GM12878 (cell line): ENCODE data around the gene AGBL4. TPM values are rescaled to one million over a fixed set of nuclear protein-coding genes. Genes with fewer than 3 reads are reported as not detected.

Source experiments
- ATAC-seq: fragments of 200-7000 bp; cut with Tn5 transposase; 3 replicates; pipeline ENCODE4 v1.9.1; 2020; ENCODE audit warnings: mild to moderate bottlenecking, moderate library complexity
- BruUV-seq: library from RNA; stranded (reverse); fragments of 400-500 nt; replicated peaks from 2 replicates; lab custom pipeline; 2021; lab: Mats Ljungman, UMichigan
- CTCF ChIA-PET: fragments of 300-600 bp; sonication (Branson Sonifier 250); formaldehyde crosslinking; extraction: SDS; loops from one replicate; lab custom pipeline; 2021; ENCODE audit warnings: inconsistent platforms; lab: Yijun Ruan, JAX
- POLR2A ChIA-PET: fragments of 350-600 bp; formaldehyde crosslinking; extraction: SDS; loops from one replicate; lab custom pipeline; 2021; ENCODE audit warnings: inconsistent platforms; lab: Charles Lee
- RAD21 ChIA-PET: fragments of 300-600 bp; sonication (Branson Sonifier 250); formaldehyde crosslinking; loops from one replicate; lab custom pipeline; 2023; ENCODE audit warnings: antibody characterized with exemption; ENCODE audit not compliant: unreplicated experiment; lab: Charles Lee
- SMC1A ChIA-PET: fragments of 300-600 bp; sonication (Branson Sonifier 250); formaldehyde crosslinking; loops from one replicate; lab custom pipeline; 2023; ENCODE audit not compliant: unreplicated experiment, uncharacterized antibody; lab: Charles Lee
- DNase-seq: peaks from one replicate; pipeline ENCODE4 v3.0.0-alpha.2; 2011; ENCODE audit warnings: low read depth, low spot score
- FAIRE-seq: peaks from 3 replicates; lab custom pipeline; 2011; peaks lifted over from hg19 to GRCh38; lab: Jason Lieb, UNC
- H2AFZ ChIP-seq: 2 replicates; pipeline ENCODE4 v1.6.0; 2011; ENCODE audit warnings: low read depth, low read length, control low read depth; ENCODE audit not compliant: control insufficient read depth
- H3K27ac ChIP-seq: 2 replicates; pipeline ENCODE4 v1.5.1; 2011; ENCODE audit warnings: control low read depth; ENCODE audit not compliant: control insufficient read depth, insufficient read depth
- H3K27me3 ChIP-seq, 2 experiments: replicated peaks in 1 of 2; 2 replicates each; pipeline versions ENCODE4 v1.6.0 to v1.6.1; 2011; ENCODE audit warnings: low read length in 1 of 2; ENCODE audit not compliant: control insufficient read depth in 2 of 2, insufficient read depth in 2 of 2
- H3K36me3 ChIP-seq, 2 experiments: 2 replicates each; pipeline ENCODE4 v1.5.1; 2011; ENCODE audit warnings: low read length in 1 of 2; ENCODE audit not compliant: control insufficient read depth in 2 of 2, insufficient read depth in 2 of 2
- H3K4me1 ChIP-seq: 2 replicates; pipeline ENCODE4 v1.6.1; 2011; ENCODE audit warnings: mild to moderate bottlenecking, low read length, moderate library complexity, mixed read lengths; ENCODE audit not compliant: control insufficient read depth, insufficient read depth
- H3K4me2 ChIP-seq: 2 replicates; pipeline ENCODE4 v1.6.0; 2011; ENCODE audit warnings: control low read depth; ENCODE audit not compliant: control insufficient read depth, insufficient read depth
- H3K4me3 ChIP-seq: fragments of 200-600 bp; sonication (generic); 2 replicates; pipeline ENCODE4 v1.5.1; 2016
- H3K79me2 ChIP-seq: 2 replicates; pipeline ENCODE4 v1.6.0; 2011; ENCODE audit warnings: low read length; ENCODE audit not compliant: control insufficient read depth, insufficient read depth
- H3K9ac ChIP-seq: 2 replicates; pipeline ENCODE4 v1.8.0; 2011; ENCODE audit warnings: low read length, control low read depth, mixed read lengths; ENCODE audit not compliant: control insufficient read depth, insufficient read depth
- H3K9me3 ChIP-seq: replicated peaks from 3 replicates; pipeline ENCODE4 v1.5.1; 2011; ENCODE audit warnings: mild to moderate bottlenecking, low read length; ENCODE audit not compliant: control insufficient read depth, insufficient read depth
- H4K20me1 ChIP-seq: 2 replicates; pipeline ENCODE4 v1.6.0; 2011; ENCODE audit not compliant: control insufficient read depth, insufficient read depth
- HDAC6 ChIP-seq: fragments of 200-600 bp; sonication (generic); IDR thresholded peaks from one replicate; pipeline ENCODE4 v1.8.0; 2017; ENCODE audit warnings: antibody characterized with exemption; ENCODE audit not compliant: unreplicated experiment
- NR2C1 ChIP-seq: fragments of 450-650 bp; IDR thresholded peaks from 2 replicates; pipeline ENCODE4 v1.6.1; 2017; ENCODE audit warnings: antibody characterized with exemption, mild to moderate bottlenecking, moderate library complexity
- NRF1 ChIP-seq: conservative IDR thresholded peaks from 2 replicates; pipeline ENCODE4 v1.6.1; 2011; ENCODE audit warnings: mild to moderate bottlenecking, low read depth, low read length, improper control_type of control experiment
- POLR2AphosphoS2 ChIP-seq: IDR thresholded peaks from 2 replicates; pipeline ENCODE4 v1.6.1; 2011; ENCODE audit warnings: low read depth, mild to moderate bottlenecking, low read length, improper control_type of control experiment, moderate library complexity
- RUNX3 ChIP-seq: IDR thresholded peaks from 2 replicates; pipeline ENCODE4 v1.6.1; 2012; ENCODE audit warnings: low read length, inconsistent platforms
- TAF1 ChIP-seq: IDR thresholded peaks from 2 replicates; pipeline ENCODE4 v1.6.1; 2011; ENCODE audit warnings: mild to moderate bottlenecking, low read depth, low read length, borderline replicate concordance
- ZZZ3 ChIP-seq: IDR thresholded peaks from 2 replicates; pipeline ENCODE4 v1.6.1; 2011; ENCODE audit warnings: low read depth; ENCODE audit not compliant: control insufficient read depth, insufficient read length
- WGBS: methylation state at CpG from one replicate; pipeline ENCODE4 v1.1.6; 2016; ENCODE audit warnings: low lambda C conversion rate; ENCODE audit not compliant: insufficient replicate concordance, insufficient coverage; ENCODE audit errors: missing lambda C conversion rate; 5-methylcytosine and 5-hydroxymethylcytosine counted together
- in situ Hi-C: fragments of 300-500 bp; cut with MboI; formaldehyde crosslinking; loops from 9 replicates; pipeline ENCODE4 v1.14.3; 2018; ENCODE audit warnings: mixed read lengths
- intact Hi-C: fragments of 100-400 bp; cut with micrococcal nuclease; formaldehyde crosslinking; loops from one replicate; pipeline ENCODE4 v1.14.2; 2022; ENCODE audit not compliant: unreplicated experiment
- polyA plus RNA-seq, 11 experiments: library from polyadenylated mRNA; depleted of rRNA in 4 of 11; unstranded in 6 of 11; stranded (reverse) in 5 of 11; fragments of >200 nt; fragmentation: Nextera tagmentation in 4 of 11; fragmentation: Illumina TruSeq in 1 of 11; extraction: Ambion mirVana in 4 of 11; extraction: Trizol in 1 of 11; gene quantifications; 1 replicate in 1 of 11; 2 replicates in 10 of 11; pipeline versions ENCODE4 v1.2.1 to v1.2.3, GENCODE V29; 2011 to 2016; ENCODE audit warnings: inconsistent platforms in 2 of 11, missing spikeins in 2 of 11, low read depth in 1 of 11
- total RNA-seq, 4 experiments: library from RNA; depleted of rRNA in 3 of 4; stranded (reverse); fragments of >200 nt in 3 of 4; fragmentation: Illumina TruSeq in 1 of 4; extraction: Trizol in 1 of 4; gene quantifications; 2 replicates each; pipeline versions ENCODE4 v1.2.1 to v1.2.3, GENCODE V29; 2013 to 2021

AGBL4 gene
- total and polyA plus RNA-seq, 10 of the 15 experiments (the other 5 are each of a cell fraction or from before 2014, with no cell fraction given): 0.31 TPM; not detected in 9

DNA sequence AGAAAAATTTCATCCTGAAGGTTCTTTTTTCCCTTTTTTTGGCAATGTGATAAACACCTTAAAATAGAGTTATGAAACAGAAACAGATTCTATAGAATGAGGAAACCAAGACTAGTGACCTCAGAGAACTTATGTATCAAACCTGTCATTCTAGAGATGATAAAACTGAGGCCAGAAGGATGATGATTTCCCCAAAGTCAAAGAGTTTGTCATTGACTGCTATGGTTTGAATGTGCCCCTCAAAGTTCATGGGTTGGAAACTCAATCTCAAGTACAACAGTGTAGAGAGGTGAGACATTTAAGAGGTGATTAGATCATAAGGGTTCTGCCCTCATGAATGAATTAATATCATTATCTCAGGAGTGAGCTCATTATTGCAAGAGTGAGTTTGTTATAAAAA is 1233.4 kb downstream of the AGBL4 start:
- FAIRE-seq (no peak), DNase-seq (no peak), ATAC-seq (peak; percentile 64)
- no peak overlapping the region for H2AFZ ChIP-seq
- ChIA-PET CTCF (interaction anchor here (0.6 kb wide), 1 partner anchor 1543 kb away, joined by 3 read pairs; no protein-coding TSS in a partner anchor), RAD21 (no interaction called here), POLR2A (no interaction called here), SMC1A (interaction anchor here (0.9 to 1.1 kb wide), 2 partner anchors 9 to 12 kb away, joined by 3 read pairs; no protein-coding TSS in a partner anchor)
- H3K36me3 ChIP-seq: no peaks in the 10 kb centered on the region
- no peaks in the 10 kb centered on the region for H3K79me2 ChIP-seq
- H3K9ac ChIP-seq: no peak overlapping the region
- BruUV-seq: no TSS peak
- no peaks in the 10 kb centered on the region for H4K20me1 ChIP-seq
- no peak overlapping the region for H3K27ac ChIP-seq
- no peaks in the 10 kb centered on the region for H3K9me3 ChIP-seq
- no peak overlapping the region for H3K4me3 ChIP-seq
- in situ Hi-C loops: no loop called here
- H3K4me1 ChIP-seq: no peaks in the 10 kb centered on the region
- no peaks in the 10 kb centered on the region for H3K27me3 ChIP-seq
- intact Hi-C loops: no loop called here
- TF ChIP-seq ZZZ3 (no peak), POLR2AphosphoS2 (no peak), NR2C1 (no peak), RUNX3 (peak; percentile 20; the same call in 1 of the 2 replicates)
- H3K4me2 ChIP-seq: 0 out of 2 replicates have a peak overlapping the region, but pooled peaks have one; percentile 12

DNA sequence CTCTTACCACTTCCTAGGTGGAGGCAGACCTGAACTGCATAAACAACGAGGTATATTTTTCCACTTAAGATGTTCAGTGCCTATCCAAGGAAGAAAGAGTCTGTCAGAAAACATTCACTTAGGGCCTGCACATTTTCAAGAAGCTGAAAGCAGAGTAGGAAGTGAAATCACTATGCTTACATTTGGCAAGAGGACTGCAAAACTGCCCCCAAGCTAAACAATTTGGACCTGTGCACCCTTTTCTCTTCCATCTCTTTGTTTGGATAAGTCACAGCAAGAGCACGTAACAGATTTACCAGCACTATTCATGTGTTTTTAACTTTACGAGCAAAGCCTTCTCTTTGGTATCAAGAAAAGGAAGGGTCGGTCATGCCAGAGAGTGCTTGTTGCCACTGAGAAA is 1233.9 kb downstream of the AGBL4 start:
- in situ Hi-C loops (no loop called here), intact Hi-C loops (no loop called here)
- FAIRE-seq (no peak), ATAC-seq (peak; percentile 35; the same call in 2 of the 3 replicates), DNase-seq (no peak)
- WGBS: 39% methylated on average over 4 of the region's 4 CpGs
- no peaks in the 10 kb centered on the region for H3K4me1 ChIP-seq
- POLR2A ChIA-PET: no interaction called here
- H3K79me2 ChIP-seq: no peaks in the 10 kb centered on the region
- no TSS peak for BruUV-seq
- SMC1A ChIA-PET: no interaction called here
- H3K9ac ChIP-seq: no peak overlapping the region
- H3K4me3 ChIP-seq: no peak overlapping the region
- 0 out of 2 replicates have a peak overlapping the region, but pooled peaks have one; percentile 12 for H3K4me2 ChIP-seq
- RAD21 ChIA-PET: no interaction called here
- H2AFZ ChIP-seq: no peak overlapping the region
- CTCF ChIA-PET: no interaction called here
- no peaks in the 10 kb centered on the region for H4K20me1 ChIP-seq
- TF ChIP-seq NRF1 (no peak), HDAC6 (no peak), TAF1 (no peak)
- H3K27me3 ChIP-seq: no peaks in the 10 kb centered on the region
- no peaks in the 10 kb centered on the region for H3K9me3 ChIP-seq
- no peak overlapping the region for H3K27ac ChIP-seq
- H3K36me3 ChIP-seq: no peaks in the 10 kb centered on the region
